ENCODE measurements around the gene ZBTB7C.

The ZBTB7C gene

GRCh38 chr18:48222118-48222517, 187.1 kb downstream of the ZBTB7C start:
- no peak for TF ChIP-seq CTCF (IDR thresholded peaks at IDR 0.05; ENCODE audit: borderline replicate concordance, control extremely low read depth, extremely low read depth, insufficient read depth, missing control alignments)
- no peak for DNase-seq (ENCODE audit: low spot score)
- in situ Hi-C loops (cut with MboI; ENCODE audit: low sequenced_read_pairs, unreplicated experiment): no loop called here

- no peak for DNase-seq (ENCODE audit: low spot score)
- no peak for TF ChIP-seq CTCF (IDR thresholded peaks at IDR 0.05; ENCODE audit: borderline replicate concordance, control extremely low read depth, extremely low read depth, insufficient read depth, missing control alignments)
- in situ Hi-C loops (cut with MboI; ENCODE audit: low sequenced_read_pairs, unreplicated experiment): no loop called here
Measured at GRCh38 chr18:48219810-48220499, 189.2 kb downstream of the ZBTB7C start.

DNA sequence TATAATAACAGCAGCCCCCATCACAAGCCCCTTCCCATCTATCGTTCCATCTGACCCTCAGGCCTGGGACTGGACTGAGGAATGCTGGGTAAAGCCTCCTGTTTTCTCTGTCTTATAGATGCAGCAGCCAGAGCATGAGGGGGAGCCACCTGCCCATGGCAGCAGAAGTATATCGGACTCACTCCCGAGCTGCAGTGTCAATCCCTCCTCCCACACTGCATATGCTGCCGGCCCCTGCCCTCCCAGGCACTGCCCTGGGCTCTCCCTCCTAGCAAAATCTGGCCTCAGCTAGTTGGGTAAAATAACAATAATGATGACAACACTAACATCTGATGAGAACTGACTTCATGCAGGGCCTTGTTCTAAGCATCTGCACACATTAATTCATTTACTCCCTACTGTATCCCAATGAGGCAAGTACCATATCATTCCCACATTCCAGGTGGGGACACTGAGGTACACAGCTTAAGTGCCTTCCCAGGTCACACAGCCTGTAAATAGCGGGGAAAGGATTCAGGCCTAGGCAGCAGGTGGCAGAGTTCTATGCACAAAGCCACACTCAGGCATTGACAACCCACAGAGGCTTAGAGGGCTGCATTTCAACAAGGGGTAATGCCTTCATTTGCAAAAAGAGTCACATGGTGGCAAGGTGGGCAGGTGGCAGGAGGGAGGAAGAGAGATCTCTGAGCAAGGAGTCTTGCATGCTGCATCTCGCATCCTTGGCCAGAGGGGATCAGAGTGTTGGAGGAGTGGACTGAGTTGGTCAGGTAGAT, 190.0 kb downstream of the ZBTB7C start:
- in situ Hi-C loops (cut with MboI; ENCODE audit: low sequenced_read_pairs, unreplicated experiment): no loop called here
- TF ChIP-seq CTCF (IDR thresholded peaks at IDR 0.05; ENCODE audit: borderline replicate concordance, control extremely low read depth, extremely low read depth, insufficient read depth, missing control alignments): no peak
- no peak for DNase-seq (ENCODE audit: low spot score)

DNA sequence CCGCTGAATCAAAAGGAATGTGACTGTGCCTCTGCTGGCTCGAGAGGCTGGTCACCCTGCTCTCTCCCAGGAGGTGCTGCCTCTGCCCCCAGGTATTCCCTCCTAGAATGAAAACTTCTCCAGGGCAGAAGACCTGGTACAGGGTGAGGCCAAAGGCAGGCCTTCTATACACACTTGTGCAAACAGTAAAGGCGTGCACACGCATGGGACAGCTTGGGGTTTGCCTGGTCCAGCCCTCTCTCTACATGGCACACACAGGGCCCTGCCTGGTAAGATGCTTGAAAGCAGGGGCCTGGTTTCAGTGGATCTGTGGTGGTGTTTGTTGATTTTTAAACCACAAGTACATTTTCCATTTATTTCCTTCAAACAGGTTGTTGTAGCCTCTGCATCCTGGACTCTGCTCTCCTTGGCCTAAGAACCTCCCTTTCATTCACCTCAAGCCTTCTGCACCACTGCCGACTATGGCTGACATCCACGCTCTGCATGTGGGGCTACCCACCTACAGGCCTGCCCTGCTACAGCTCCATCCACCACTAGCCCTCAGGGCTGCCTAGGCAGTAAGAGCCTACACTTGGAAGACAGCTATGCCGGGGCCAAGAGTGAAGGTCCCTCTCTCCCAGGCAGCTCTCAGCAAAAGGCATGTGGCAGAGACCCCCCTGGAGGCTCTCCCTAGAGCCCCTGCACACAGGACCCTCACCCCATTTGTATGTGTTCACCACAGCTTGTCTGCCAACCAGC, 190.7 kb downstream of the ZBTB7C start:
- in situ Hi-C loops (cut with MboI; ENCODE audit: low sequenced_read_pairs, unreplicated experiment): no loop called here
- no peak for DNase-seq (ENCODE audit: low spot score)
- TF ChIP-seq CTCF (IDR thresholded peaks at IDR 0.05; ENCODE audit: borderline replicate concordance, control extremely low read depth, extremely low read depth, insufficient read depth, missing control alignments): no peak

DNA sequence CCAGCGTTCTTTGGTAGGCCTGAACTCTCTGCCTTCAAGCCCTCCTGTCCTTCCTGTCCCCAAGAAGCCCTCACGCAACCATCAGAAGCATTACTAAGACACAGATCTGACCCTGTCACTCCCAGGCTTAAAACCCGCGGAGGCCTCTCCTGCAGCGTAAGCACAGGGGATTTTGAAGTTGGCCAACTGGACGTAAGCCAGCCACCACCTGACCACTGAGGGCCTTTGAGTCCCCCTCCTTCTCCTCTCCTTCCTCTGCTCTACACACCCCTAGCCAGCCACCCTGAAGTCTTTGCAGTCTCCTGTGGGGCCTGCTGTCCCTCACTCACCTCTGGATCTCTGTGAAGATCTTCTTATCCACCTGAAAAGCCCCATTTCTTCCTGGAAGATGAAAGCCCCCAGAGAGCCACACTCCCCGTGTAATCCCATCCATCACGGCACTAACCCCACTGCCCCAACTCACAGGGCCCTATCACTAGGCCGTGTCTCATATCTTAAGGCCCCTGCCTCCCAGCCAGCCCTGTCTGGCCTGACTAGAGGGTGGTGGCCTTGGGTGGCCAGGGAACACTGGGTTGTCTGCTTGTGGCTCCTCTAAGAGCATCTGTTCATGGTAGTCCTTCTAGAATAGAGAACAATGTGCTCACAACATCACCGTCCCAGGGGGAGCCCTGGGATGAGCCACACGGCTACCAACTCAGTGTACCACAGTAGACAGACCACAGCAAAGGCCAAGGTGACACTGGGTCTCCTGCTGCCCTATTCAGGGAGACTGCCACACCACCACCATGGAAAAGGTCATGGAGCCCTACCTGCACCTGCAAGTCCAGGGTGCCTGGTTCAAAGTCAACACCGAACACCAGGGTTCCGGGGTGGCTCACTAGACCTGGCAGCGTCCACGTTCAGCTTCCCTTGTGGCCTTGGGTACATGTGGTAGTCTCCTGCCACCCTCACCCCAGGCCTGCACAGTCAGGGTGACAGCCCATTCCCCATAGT, 191.6 kb downstream of the ZBTB7C start:
- DNase-seq (ENCODE audit: low spot score): no peak
- no peak for TF ChIP-seq CTCF (IDR thresholded peaks at IDR 0.05; ENCODE audit: borderline replicate concordance, control extremely low read depth, extremely low read depth, insufficient read depth, missing control alignments)
- in situ Hi-C loops (cut with MboI; ENCODE audit: low sequenced_read_pairs, unreplicated experiment): no loop called here
